GM12878 (cell line): ENCODE results near the gene KPNA1. TPM values are rescaled to one million over a fixed set of nuclear protein-coding genes. Genes with fewer than 3 reads are reported as not detected.

Experiments
- BRCA1 ChIP-seq: IDR thresholded peaks from 2 replicates; pipeline ENCODE4 v1.6.1; 2011; ENCODE audit warnings: low read depth, low read length, improper control_type of control experiment
- CEBPB ChIP-seq, 2 experiments: fragments of 150-350 bp in 1 of 2; IDR thresholded peaks; 2 replicates each; pipeline ENCODE4 v1.6.1; 2012 to 2014; ENCODE audit warnings: low read depth in 2 of 2, low read length in 2 of 2, borderline replicate concordance in 1 of 2, inconsistent platforms in 1 of 2
- CEBPZ ChIP-seq: fragments of 150-350 bp; IDR thresholded peaks from 2 replicates; pipeline ENCODE4 v1.6.1; 2016; ENCODE audit warnings: low read depth, low read length
- CHD2 ChIP-seq: IDR thresholded peaks from 2 replicates; pipeline ENCODE4 v1.6.1; 2011; ENCODE audit warnings: low read depth, low read length, improper control_type of control experiment, borderline replicate concordance
- DPF2 ChIP-seq: fragments of 450-650 bp; IDR thresholded peaks from 2 replicates; pipeline ENCODE4 v1.6.1; 2017; ENCODE audit warnings: mild to moderate bottlenecking
- KLF5 ChIP-seq: fragments of 450-650 bp; IDR thresholded peaks from 2 replicates; pipeline ENCODE4 v1.6.1; 2014; ENCODE audit warnings: mild to moderate bottlenecking; ENCODE audit not compliant: partially characterized antibody
- MLLT1 ChIP-seq: fragments of 450-650 bp; IDR thresholded peaks from 2 replicates; pipeline ENCODE4 v1.6.1; 2016; ENCODE audit warnings: mild to moderate bottlenecking
- NFYB ChIP-seq: IDR thresholded peaks from 2 replicates; pipeline ENCODE4 v1.6.1; 2011; ENCODE audit warnings: low read depth, mild to moderate bottlenecking, low read length, improper control_type of control experiment, moderate library complexity; ENCODE audit not compliant: insufficient read depth
- SMAD1 ChIP-seq: fragments of 450-650 bp; IDR thresholded peaks from 2 replicates; pipeline ENCODE4 v1.6.1; 2018; ENCODE audit warnings: mild to moderate bottlenecking, low read depth; ENCODE audit not compliant: partially characterized antibody
- SMC3 ChIP-seq: IDR thresholded peaks from 2 replicates; pipeline ENCODE4 v1.6.1; 2011; ENCODE audit warnings: low read length, improper control_type of control experiment, borderline replicate concordance
- ZBTB4 ChIP-seq: fragments of 450-650 bp; formaldehyde crosslinking; IDR thresholded peaks from 2 replicates; pipeline ENCODE4 v1.4.0; 2022; ENCODE audit warnings: mild to moderate bottlenecking, moderate library complexity
- ZNF592 ChIP-seq: fragments of 450-650 bp; IDR thresholded peaks from 2 replicates; pipeline ENCODE4 v1.6.1; 2017; ENCODE audit warnings: mild to moderate bottlenecking, moderate library complexity
- polyA plus RNA-seq, 11 experiments: library from polyadenylated mRNA; depleted of rRNA in 4 of 11; unstranded in 6 of 11; stranded (reverse) in 5 of 11; fragments of >200 nt; fragmentation: Nextera tagmentation in 4 of 11; fragmentation: Illumina TruSeq in 1 of 11; extraction: Ambion mirVana in 4 of 11; extraction: Trizol in 1 of 11; gene quantifications; 1 replicate in 1 of 11; 2 replicates in 10 of 11; pipeline versions ENCODE4 v1.2.1 to v1.2.3, GENCODE V29; 2011 to 2016; ENCODE audit warnings: inconsistent platforms in 2 of 11, missing spikeins in 2 of 11, low read depth in 1 of 11
- total RNA-seq, 4 experiments: library from RNA; depleted of rRNA in 3 of 4; stranded (reverse); fragments of >200 nt in 3 of 4; fragmentation: Illumina TruSeq in 1 of 4; extraction: Trizol in 1 of 4; gene quantifications; 2 replicates each; pipeline versions ENCODE4 v1.2.1 to v1.2.3, GENCODE V29; 2013 to 2021

Gene KPNA1
- total and polyA plus RNA-seq, 10 of the 15 experiments (the other 5 are each of a cell fraction or from before 2014, with no cell fraction given): 8.5 to 52.7 (median 41.0) TPM

- TF ChIP-seq ZBTB4: no peak
- TF ChIP-seq ZNF592: peak; percentile 42; the same call in 1 of the 2 replicates
- no peak for TF ChIP-seq CEBPZ
- TF ChIP-seq NFYB: no peak
- no peak for TF ChIP-seq SMAD1
- peak; percentile 92 for TF ChIP-seq DPF2
- TF ChIP-seq SMC3: peak; percentile 39; the same call in 1 of the 2 replicates
- no peak for TF ChIP-seq BRCA1
- 0 out of 2 replicates have a peak, but pooled peaks have one; percentile 14 for TF ChIP-seq CHD2
- peak; percentile 53; the same call in 1 of the 2 replicates for TF ChIP-seq MLLT1
- peak; percentile 69 for TF ChIP-seq KLF5
- 0 out of 4 replicates have a peak, but pooled peaks of 1 of the 2 experiments have one; percentile 10 for TF ChIP-seq CEBPB (IDR thresholded peaks at IDR 0.05; ENCODE audit: borderline replicate concordance in 1 of 2, low read depth in 2 of 2, low read length in 2 of 2)
Measured at GRCh38 chr3:122383771-122384697, 130.7 kb downstream of the KPNA1 start, which contains the start of gene FAM162A (continued).
